ENCODE data around the gene SPATA46.

- TF ChIP-seq POLR2AphosphoS5 (IDR thresholded peaks at IDR 0.05; ENCODE audit: low read depth, low read length), result no peak
- no peak for TF ChIP-seq BCL11A (IDR thresholded peaks at IDR 0.05; ENCODE audit: low read depth in 2 of 2, low read length in 2 of 2)
- TF ChIP-seq CTCF (IDR thresholded peaks at IDR 0.05; ENCODE audit: control extremely low read depth in 1 of 3, insufficient read depth in 1 of 3, low read depth in 1 of 3, low read length in 3 of 3), result no peak
- no peak for TF ChIP-seq POLR2A (IDR thresholded peaks at IDR 0.05; ENCODE audit: control extremely low read depth in 1 of 2, low read depth in 2 of 2, low read length in 2 of 2)
- TF ChIP-seq RXRA (IDR thresholded peaks at IDR 0.05; ENCODE audit: insufficient read depth, low read depth, low read length), result no peak
- no peak for TF ChIP-seq SIX5 (IDR thresholded peaks at IDR 0.05; ENCODE audit: low read depth, low read length)
- no peak for TF ChIP-seq HDAC2 (IDR thresholded peaks at IDR 0.05; ENCODE audit: borderline replicate concordance in 1 of 2, low read depth in 2 of 2, low read length in 2 of 2)
- no peak for TF ChIP-seq HDAC6 (IDR thresholded peaks at IDR 0.05; ENCODE audit: low read depth, low read length)
- no peak for TF ChIP-seq CEBPB (IDR thresholded peaks at IDR 0.05; ENCODE audit: low read depth, low read length)
These were observed 6.4 kb upstream of the SPATA46 start for GRCh38 chr1:162383091-162383490.
